ENCODE results near the gene OR52H1.

Gene OR52H1

GRCh38 chr11:5524756-5525155 lies 23.6 kb downstream of the OR52H1 start:
- Histone ChIP-seq H3K4me3 (ENCODE audit: low read depth, low read length, poor library complexity, severe bottlenecking) (no peak overlapping the region), H3K9me2 (ENCODE audit: low read depth, low read length) (no peaks in the 10 kb centered on the region), H3K36me3 (ENCODE audit: insufficient read depth, low read length) (no peaks in the 10 kb centered on the region), H3K4me2 (ENCODE audit: low read length) (no peak overlapping the region), H3K27me3 (ENCODE audit: insufficient read depth, low read length) (no peaks in the 10 kb centered on the region), H4K20me1 (ENCODE audit: insufficient read depth, low read length) (no peaks in the 10 kb centered on the region), H3K9ac (ENCODE audit: low read length) (no peak overlapping the region), H2AFZ (ENCODE audit: low read length) (no peak overlapping the region), H3K9me3 (ENCODE audit: low read length) (no peaks in the 10 kb centered on the region), H3K27ac (ENCODE audit: low read depth, low read length, poor library complexity, severe bottlenecking) (no peak overlapping the region), H3K4me1 (ENCODE audit: insufficient read depth, low read length, severe bottlenecking) (no peaks in the 10 kb centered on the region), H3F3A (ENCODE audit: insufficient read depth, low read length) (no peaks in the 10 kb centered on the region), H3K79me2 (ENCODE audit: insufficient read depth, low read length) (no peaks in the 10 kb centered on the region)
- TF ChIP-seq EZH2 (IDR thresholded peaks at IDR 0.05; ENCODE audit: borderline replicate concordance, low read length), result no peak
- no peak for TF ChIP-seq CTCF (IDR thresholded peaks at IDR 0.05; ENCODE audit: low read length)

- TF ChIP-seq CTCF (IDR thresholded peaks at IDR 0.05; ENCODE audit: low read length), result no peak
- no peak for TF ChIP-seq EZH2 (IDR thresholded peaks at IDR 0.05; ENCODE audit: borderline replicate concordance, low read length)
- Histone ChIP-seq H3K27ac (ENCODE audit: low read depth, low read length, poor library complexity, severe bottlenecking) (no peak overlapping the region), H3F3A (ENCODE audit: insufficient read depth, low read length) (no peaks in the 10 kb centered on the region), H3K9me2 (ENCODE audit: low read depth, low read length) (no peaks in the 10 kb centered on the region), H3K27me3 (ENCODE audit: insufficient read depth, low read length) (no peaks in the 10 kb centered on the region), H3K4me1 (ENCODE audit: insufficient read depth, low read length, severe bottlenecking) (no peaks in the 10 kb centered on the region), H3K4me3 (ENCODE audit: low read depth, low read length, poor library complexity, severe bottlenecking) (no peak overlapping the region), H3K4me2 (ENCODE audit: low read length) (no peak overlapping the region), H3K79me2 (ENCODE audit: insufficient read depth, low read length) (no peaks in the 10 kb centered on the region), H3K9me3 (ENCODE audit: low read length) (no peaks in the 10 kb centered on the region), H3K36me3 (ENCODE audit: insufficient read depth, low read length) (no peaks in the 10 kb centered on the region), H3K9ac (ENCODE audit: low read length) (no peak overlapping the region), H4K20me1 (ENCODE audit: insufficient read depth, low read length) (no peaks in the 10 kb centered on the region), H2AFZ (ENCODE audit: low read length) (no peak overlapping the region)
These were observed 26.0 kb downstream of the OR52H1 start for GRCh38 chr11:5522308-5522707.

GRCh38 chr11:5521540-5521939 lies 26.8 kb downstream of the OR52H1 start:
- H3K36me3 ChIP-seq (ENCODE audit: insufficient read depth, low read length), result no peaks in the 10 kb centered on the region
- no peaks in the 10 kb centered on the region for H3K9me3 ChIP-seq (ENCODE audit: low read length)
- H3K27me3 ChIP-seq (ENCODE audit: insufficient read depth, low read length), result no peaks in the 10 kb centered on the region
- no peak for TF ChIP-seq EZH2 (IDR thresholded peaks at IDR 0.05; ENCODE audit: borderline replicate concordance, low read length)
- TF ChIP-seq CTCF (IDR thresholded peaks at IDR 0.05; ENCODE audit: low read length), result no peak
- no peaks in the 10 kb centered on the region for H3K4me1 ChIP-seq (ENCODE audit: insufficient read depth, low read length, severe bottlenecking)
- no peak overlapping the region for H3K4me2 ChIP-seq (ENCODE audit: low read length)
- H3K79me2 ChIP-seq (ENCODE audit: insufficient read depth, low read length), result no peaks in the 10 kb centered on the region
- no peak overlapping the region for H3K4me3 ChIP-seq (ENCODE audit: low read depth, low read length, poor library complexity, severe bottlenecking)
- H3K27ac ChIP-seq (ENCODE audit: low read depth, low read length, poor library complexity, severe bottlenecking), result no peak overlapping the region
- H2AFZ ChIP-seq (ENCODE audit: low read length), result no peak overlapping the region
- H3K9me2 ChIP-seq (ENCODE audit: low read depth, low read length), result no peaks in the 10 kb centered on the region
- no peaks in the 10 kb centered on the region for H3F3A ChIP-seq (ENCODE audit: insufficient read depth, low read length)
- no peak overlapping the region for H3K9ac ChIP-seq (ENCODE audit: low read length)
- no peaks in the 10 kb centered on the region for H4K20me1 ChIP-seq (ENCODE audit: insufficient read depth, low read length)
